SK-N-SH treated with all-trans-retinoic acid at 6 μM for 48 hours (cell line): ENCODE data around the gene LRRC56.

ENCODE experiments used
- ARNTL ChIP-seq: fragments of 450-650 bp; formaldehyde crosslinking; IDR thresholded peaks from 2 replicates; pipeline ENCODE4 v1.5.0; 2020; ENCODE audit warnings: low read depth, mild to moderate bottlenecking, moderate library complexity, borderline replicate concordance
- CREB5 ChIP-seq: fragments of 250-450 bp; sonication (Bioruptor Pico); IDR thresholded peaks from 2 replicates; pipeline ENCODE4 v1.5.1; 2020; ENCODE audit warnings: low read depth, mild to moderate bottlenecking, moderate library complexity
- CSDC2 ChIP-seq: fragments of 250-450 bp; sonication (Bioruptor Pico); IDR thresholded peaks from 2 replicates; pipeline ENCODE4 v1.5.0; 2020; ENCODE audit warnings: mild to moderate bottlenecking, moderate library complexity
- GLIS3 ChIP-seq: fragments of 250-450 bp; sonication (Bioruptor Pico); IDR thresholded peaks from 2 replicates; pipeline ENCODE4 v1.5.0; 2020; ENCODE audit warnings: mild to moderate bottlenecking, moderate library complexity
- OSR1 ChIP-seq: fragments of 250-450 bp; sonication (Bioruptor Pico); IDR thresholded peaks from 2 replicates; pipeline ENCODE4 v1.8.0; 2022; ENCODE audit warnings: moderate library complexity, mild to moderate bottlenecking, inconsistent platforms
- ZC3H10 ChIP-seq: fragments of 250-450 bp; sonication (Bioruptor Pico); IDR thresholded peaks from 2 replicates; pipeline ENCODE4 v1.5.1; 2021; ENCODE audit warnings: mild to moderate bottlenecking, moderate library complexity
- ZFP30 ChIP-seq: fragments of 450-650 bp; formaldehyde crosslinking; IDR thresholded peaks from 2 replicates; pipeline ENCODE4 v1.5.0; 2022; ENCODE audit warnings: mild to moderate bottlenecking, moderate library complexity
- ZNF70 ChIP-seq: fragments of 450-650 bp; formaldehyde crosslinking; IDR thresholded peaks from 2 replicates; pipeline ENCODE4 v1.5.0; 2020; ENCODE audit warnings: mild to moderate bottlenecking, moderate library complexity
- TF ChIP-seq, protein P1 (sequence below): fragments of 250-450 bp; sonication (Bioruptor Pico); IDR thresholded peaks from 2 replicates; pipeline ENCODE4 v1.5.0; 2020; ENCODE audit warnings: mild to moderate bottlenecking, moderate library complexity

GRCh38 chr11:544817-545166 is 7.5 kb downstream of the LRRC56 start:
- no peak for TF ChIP-seq OSR1 (CRISPR knock-in tag)
- no peak for TF ChIP-seq ZC3H10 (CRISPR knock-in tag)
- TF ChIP-seq, protein P1, sequence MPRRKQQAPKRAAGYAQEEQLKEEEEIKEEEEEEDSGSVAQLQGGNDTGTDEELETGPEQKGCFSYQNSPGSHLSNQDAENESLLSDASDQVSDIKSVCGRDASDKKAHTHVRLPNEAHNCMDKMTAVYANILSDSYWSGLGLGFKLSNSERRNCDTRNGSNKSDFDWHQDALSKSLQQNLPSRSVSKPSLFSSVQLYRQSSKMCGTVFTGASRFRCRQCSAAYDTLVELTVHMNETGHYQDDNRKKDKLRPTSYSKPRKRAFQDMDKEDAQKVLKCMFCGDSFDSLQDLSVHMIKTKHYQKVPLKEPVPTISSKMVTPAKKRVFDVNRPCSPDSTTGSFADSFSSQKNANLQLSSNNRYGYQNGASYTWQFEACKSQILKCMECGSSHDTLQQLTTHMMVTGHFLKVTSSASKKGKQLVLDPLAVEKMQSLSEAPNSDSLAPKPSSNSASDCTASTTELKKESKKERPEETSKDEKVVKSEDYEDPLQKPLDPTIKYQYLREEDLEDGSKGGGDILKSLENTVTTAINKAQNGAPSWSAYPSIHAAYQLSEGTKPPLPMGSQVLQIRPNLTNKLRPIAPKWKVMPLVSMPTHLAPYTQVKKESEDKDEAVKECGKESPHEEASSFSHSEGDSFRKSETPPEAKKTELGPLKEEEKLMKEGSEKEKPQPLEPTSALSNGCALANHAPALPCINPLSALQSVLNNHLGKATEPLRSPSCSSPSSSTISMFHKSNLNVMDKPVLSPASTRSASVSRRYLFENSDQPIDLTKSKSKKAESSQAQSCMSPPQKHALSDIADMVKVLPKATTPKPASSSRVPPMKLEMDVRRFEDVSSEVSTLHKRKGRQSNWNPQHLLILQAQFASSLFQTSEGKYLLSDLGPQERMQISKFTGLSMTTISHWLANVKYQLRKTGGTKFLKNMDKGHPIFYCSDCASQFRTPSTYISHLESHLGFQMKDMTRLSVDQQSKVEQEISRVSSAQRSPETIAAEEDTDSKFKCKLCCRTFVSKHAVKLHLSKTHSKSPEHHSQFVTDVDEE (CRISPR knock-in tag): no peak
- no peak for TF ChIP-seq ARNTL (CRISPR knock-in tag)
- TF ChIP-seq ZNF70 (CRISPR knock-in tag): no peak
- TF ChIP-seq ZFP30 (CRISPR knock-in tag): no peak
- no peak for TF ChIP-seq GLIS3
- TF ChIP-seq CREB5 (CRISPR knock-in tag): no peak
- TF ChIP-seq CSDC2 (CRISPR knock-in tag): no peak
